ENCODE data around the gene PTGER1. TPM values are rescaled to one million over a fixed set of nuclear protein-coding genes. Genes with fewer than 3 reads are reported as not detected.

PTGER1 gene
- total and polyA plus RNA-seq, 9 of the 15 experiments (the other 6 are each of a cell fraction or from before 2014, with no cell fraction given), result 0.06 to 0.36 (median 0.31) TPM; not detected in 5

GRCh38 chr19:14434543-14435319 lies 40.4 kb downstream of the PTGER1 start (continued):
- TF ChIP-seq PHF20 (IDR thresholded peaks at IDR 0.05; ENCODE audit: partially characterized antibody), result peak; percentile 14
- no peak for TF ChIP-seq ZBTB34 (CRISPR knock-in tag; IDR thresholded peaks at IDR 0.05)
- TF ChIP-seq NFYB (IDR thresholded peaks at IDR 0.05; ENCODE audit: extremely low read depth, insufficient read length), result no peak
- TF ChIP-seq FOXP4 (CRISPR knock-in tag; IDR thresholded peaks at IDR 0.05; ENCODE audit: borderline replicate concordance), result no peak
- TF ChIP-seq ZNF280A (IDR thresholded peaks at IDR 0.05; ENCODE audit: low read depth, partially characterized antibody), result no peak
- TF ChIP-seq SAP30 (IDR thresholded peaks at IDR 0.05; ENCODE audit: borderline replicate concordance, insufficient read depth, low read depth, low read length, poor library complexity, severe bottlenecking), result no peak
- TF ChIP-seq SIRT6 (IDR thresholded peaks at IDR 0.05; ENCODE audit: low read depth, low read length), result no peak
- no peak for TF ChIP-seq ARID3B (CRISPR knock-in tag; IDR thresholded peaks at IDR 0.05; ENCODE audit: borderline replicate concordance)
- TF ChIP-seq RHOXF2B (CRISPR knock-in tag; conservative IDR thresholded peaks at IDR 0.05), result no peak
- no peak for TF ChIP-seq YY1 (IDR thresholded peaks at IDR 0.05; ENCODE audit: borderline replicate concordance in 1 of 3, control insufficient read depth in 1 of 3, extremely low read depth in 1 of 3, insufficient read depth in 3 of 3, insufficient read length in 1 of 3, insufficient replicate concordance in 2 of 3, low read depth in 1 of 3, low read length in 2 of 3)
- TF ChIP-seq NR2C1 (IDR thresholded peaks at IDR 0.05), result 0 out of 2 replicates have a peak, but pooled peaks have one; percentile 18
- TF ChIP-seq NR2C1 (tag; IDR thresholded peaks at IDR 0.05), result no peak
- TF ChIP-seq PYGO2 (tag; IDR thresholded peaks at IDR 0.05), result no peak
- TF ChIP-seq ZSCAN32 (CRISPR knock-in tag; IDR thresholded peaks at IDR 0.05), result no peak
- no peak for TF ChIP-seq DACH1 (IDR thresholded peaks at IDR 0.05; ENCODE audit: partially characterized antibody)
- TF ChIP-seq, protein P1, sequence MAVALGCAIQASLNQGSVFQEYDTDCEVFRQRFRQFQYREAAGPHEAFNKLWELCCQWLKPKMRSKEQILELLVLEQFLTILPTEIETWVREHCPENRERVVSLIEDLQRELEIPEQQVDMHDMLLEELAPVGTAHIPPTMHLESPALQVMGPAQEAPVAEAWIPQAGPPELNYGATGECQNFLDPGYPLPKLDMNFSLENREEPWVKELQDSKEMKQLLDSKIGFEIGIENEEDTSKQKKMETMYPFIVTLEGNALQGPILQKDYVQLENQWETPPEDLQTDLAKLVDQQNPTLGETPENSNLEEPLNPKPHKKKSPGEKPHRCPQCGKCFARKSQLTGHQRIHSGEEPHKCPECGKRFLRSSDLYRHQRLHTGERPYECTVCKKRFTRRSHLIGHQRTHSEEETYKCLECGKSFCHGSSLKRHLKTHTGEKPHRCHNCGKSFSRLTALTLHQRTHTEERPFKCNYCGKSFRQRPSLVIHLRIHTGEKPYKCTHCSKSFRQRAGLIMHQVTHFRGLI (CRISPR knock-in tag; IDR thresholded peaks at IDR 0.05), result no peak
- TF ChIP-seq ZNF57 (CRISPR knock-in tag; IDR thresholded peaks at IDR 0.05), result no peak
